IPS-11a (cell line): Measurements from ENCODE around the gene RNF152.
A peak's percentile ranks its signal among the peaks of the same experiment; 100 is the strongest.

Experiments used
- H3K4me3 ChIP-seq: one replicate; pipeline ENCODE4 v1.5.1; 2013; ENCODE audit warnings: low read depth, low read length, control low read depth

The RNF152 gene

DNA sequence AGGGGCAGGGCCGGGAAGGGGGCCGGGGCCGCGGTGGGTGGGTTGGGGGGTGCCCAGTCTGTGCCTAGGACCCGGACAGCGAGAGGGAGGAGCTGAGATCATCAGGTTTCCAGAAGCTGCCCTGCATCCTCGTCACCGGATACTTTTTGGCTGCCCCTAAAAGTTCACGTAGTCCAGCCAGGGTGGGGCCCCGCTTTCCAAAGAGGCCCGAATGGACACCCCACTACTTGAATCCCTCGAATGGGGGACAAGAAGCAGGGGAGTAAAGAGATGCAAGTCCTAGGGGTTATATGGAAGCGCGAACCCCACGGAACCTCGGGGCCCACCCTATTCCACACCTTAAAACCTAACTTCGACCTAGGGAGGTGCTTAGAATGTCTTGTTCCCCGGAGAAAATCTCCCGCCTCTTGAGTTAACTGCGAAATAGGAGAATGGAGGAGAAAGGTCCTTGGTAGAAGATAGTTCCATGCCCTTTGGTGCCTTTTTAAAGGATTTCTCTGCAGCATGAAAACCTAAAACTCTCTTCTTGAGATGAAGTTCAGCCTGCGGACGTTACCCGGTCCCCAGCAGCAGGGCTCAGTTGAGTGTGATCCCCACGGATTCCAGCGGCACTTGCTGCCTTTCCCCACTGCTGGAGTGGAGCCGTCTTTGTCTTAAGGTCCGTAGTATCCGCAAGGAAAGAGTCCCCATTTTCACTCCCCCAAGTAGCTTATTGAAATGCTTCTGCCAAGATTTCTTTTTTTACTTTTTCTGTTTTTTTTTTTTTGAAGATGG is 2.1 kb upstream of the RNF152 start:
- peak overlapping the region; percentile 68 for H3K4me3 ChIP-seq

GRCh38 chr18:61893971-61894750 is 1.4 kb upstream of the RNF152 start:
- peak overlapping the region; percentile 68 for H3K4me3 ChIP-seq

DNA sequence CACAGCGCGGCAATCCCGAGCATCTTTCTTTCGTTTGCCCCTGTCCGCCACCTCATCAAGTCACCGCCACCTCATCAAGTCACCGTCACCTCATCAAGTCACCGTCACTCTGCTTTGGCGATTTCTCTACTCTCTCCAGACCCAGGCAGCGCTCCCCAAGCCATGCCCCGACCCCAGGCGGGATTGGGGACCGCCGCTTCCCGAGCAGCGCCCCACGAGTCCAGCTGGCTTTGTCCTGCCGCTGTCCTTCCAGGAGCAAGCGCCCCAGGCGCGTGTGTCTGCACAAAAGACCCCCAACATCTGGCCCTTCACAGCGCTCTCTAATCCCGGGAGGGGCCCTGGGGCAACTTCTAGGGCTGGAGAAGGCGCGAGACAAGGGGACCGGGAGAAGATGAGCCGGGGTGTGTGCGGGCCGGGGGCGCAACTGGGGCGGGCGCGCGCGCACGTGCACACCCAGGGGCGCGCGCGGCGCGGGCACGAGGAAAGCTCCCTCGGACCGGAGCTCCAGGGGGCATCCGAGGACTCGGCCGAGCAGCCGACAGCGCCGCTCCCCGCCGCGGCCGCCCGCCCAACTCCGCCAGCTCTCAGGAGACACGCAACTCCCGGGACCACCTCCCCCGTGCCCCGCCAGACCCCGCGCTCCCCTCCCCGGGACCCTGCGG is 633 bp upstream of the RNF152 start:
- peak overlapping the region; percentile 68 for H3K4me3 ChIP-seq

- H3K4me3 ChIP-seq: no peak overlapping the region
Observed at GRCh38 chr18:61891894-61892293, 913 bp downstream of the RNF152 start.

GRCh38 chr18:61891271-61891670 is 1.5 kb downstream of the RNF152 start:
- no peak overlapping the region for H3K4me3 ChIP-seq

GRCh38 chr18:61890344-61890743 is 2.5 kb downstream of the RNF152 start:
- no peak overlapping the region for H3K4me3 ChIP-seq

DNA sequence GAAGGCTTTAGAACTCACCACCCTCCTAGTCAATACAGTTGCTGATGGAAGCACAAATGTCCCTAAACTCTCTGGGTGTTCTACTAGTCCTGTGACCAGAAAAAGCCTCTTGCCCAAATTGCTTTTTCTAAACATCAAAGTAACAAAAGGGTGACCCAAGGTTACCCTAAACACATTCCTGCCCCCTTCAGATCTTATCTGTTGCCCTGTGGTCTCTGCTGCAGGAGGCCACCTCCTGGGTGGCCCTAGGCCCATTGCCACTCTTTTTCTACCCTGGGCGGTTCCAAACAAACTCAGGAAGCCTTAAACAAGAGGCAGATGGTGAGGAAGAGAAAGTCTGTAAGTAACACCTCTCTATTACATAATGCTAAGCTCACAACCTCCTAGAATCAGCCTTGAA is 3.3 kb downstream of the RNF152 start:
- no peak overlapping the region for H3K4me3 ChIP-seq

- H3K4me3 ChIP-seq: no peak overlapping the region
Observed at GRCh38 chr18:61888622-61889021, 4.2 kb downstream of the RNF152 start.

GRCh38 chr18:61887838-61888237 is 5.0 kb downstream of the RNF152 start:
- H3K4me3 ChIP-seq: no peak overlapping the region

DNA sequence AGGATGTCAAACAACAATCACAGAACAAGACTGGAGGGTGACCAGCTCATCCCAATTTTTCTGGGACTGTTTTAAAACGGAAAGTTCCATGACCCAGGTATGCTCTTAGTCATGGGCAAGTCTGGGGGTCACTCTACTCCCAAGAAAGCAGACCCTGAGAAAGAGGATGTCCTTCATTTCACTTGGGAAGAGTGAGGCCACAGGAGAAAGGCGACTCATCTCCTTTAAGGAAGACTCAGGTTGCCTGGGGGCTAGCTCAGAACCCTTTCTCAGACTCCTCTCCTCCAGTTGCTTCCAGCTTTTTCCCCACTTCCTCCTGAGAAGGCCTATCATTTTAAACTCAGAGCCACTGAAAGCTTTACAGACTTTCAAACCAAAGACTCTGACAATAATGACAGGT is 9.3 kb downstream of the RNF152 start:
- no peak overlapping the region for H3K4me3 ChIP-seq

DNA sequence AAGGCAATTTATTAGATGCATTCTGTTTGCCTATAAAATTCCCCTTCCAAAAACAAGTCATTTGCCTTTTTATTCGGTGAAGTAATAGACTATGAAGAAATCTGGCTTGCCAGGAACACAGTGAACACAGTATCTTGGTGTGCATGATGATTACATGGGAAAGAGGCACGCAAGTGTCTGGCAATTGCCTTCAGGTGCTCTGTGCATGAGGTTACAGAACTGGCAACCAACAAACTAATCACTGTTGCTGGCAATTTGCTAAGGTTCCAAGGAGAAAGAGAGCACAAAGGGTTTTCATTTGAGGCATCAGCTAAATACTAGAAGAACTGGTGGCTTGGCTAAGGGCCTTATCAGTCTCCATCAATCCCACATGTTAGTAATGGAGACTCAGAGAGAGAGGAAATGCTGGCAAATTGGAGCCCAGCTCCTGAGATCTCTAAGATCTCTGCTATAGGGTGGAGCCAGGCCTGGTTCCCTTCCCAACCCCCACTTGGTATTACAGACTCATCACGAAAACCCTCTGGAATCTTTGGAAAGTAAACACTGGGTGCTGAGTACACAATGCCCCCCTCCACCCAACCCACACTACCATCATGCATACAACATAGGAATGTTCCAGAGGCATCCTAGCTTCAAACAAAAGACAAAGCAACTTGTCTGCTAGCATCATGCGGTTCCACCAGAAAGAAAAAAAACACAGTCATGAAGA is 10.4 kb downstream of the RNF152 start:
- H3K4me3 ChIP-seq: no peak overlapping the region

DNA sequence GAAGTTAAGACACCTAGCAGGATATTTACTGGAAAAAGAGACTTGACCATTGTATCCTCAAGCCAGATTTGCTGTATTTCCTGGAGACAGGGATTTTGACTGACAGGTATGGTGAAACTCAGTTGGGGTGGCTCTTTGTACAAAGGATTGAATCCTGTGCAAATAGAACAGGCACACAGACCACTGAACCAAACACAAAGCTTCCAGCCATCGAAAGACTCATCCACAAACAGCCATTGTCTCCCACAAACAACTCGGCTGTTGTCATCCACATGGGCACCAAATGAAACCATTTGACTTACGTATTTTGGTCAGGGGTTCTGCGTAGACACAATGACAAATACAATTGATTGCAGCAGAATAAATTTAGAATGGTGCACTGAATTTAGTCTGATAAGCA is 15.9 kb downstream of the RNF152 start:
- no peak overlapping the region for H3K4me3 ChIP-seq

DNA sequence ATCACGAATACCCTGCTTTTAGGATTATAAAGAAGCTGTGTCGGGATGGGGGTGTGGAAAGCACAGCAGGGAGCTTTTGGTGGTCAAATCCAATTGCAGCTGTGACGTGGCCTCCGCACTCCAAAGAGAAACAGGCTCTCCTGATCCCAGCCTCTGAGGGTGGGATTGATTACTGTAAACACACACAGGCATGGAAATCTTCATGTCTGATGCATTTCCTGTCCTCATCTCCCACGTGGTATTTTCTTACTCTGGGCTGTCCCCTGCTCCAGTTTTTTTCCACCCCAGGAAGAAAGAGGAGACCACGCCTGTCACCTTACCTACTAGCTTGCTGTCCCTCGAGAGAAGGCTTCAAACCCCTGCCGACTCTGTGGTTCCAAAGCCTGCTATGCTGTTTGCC is 22.7 kb downstream of the RNF152 start:
- H3K4me3 ChIP-seq: no peak overlapping the region

GRCh38 chr18:61869636-61870035 is 23.2 kb downstream of the RNF152 start:
- no peak overlapping the region for H3K4me3 ChIP-seq

DNA sequence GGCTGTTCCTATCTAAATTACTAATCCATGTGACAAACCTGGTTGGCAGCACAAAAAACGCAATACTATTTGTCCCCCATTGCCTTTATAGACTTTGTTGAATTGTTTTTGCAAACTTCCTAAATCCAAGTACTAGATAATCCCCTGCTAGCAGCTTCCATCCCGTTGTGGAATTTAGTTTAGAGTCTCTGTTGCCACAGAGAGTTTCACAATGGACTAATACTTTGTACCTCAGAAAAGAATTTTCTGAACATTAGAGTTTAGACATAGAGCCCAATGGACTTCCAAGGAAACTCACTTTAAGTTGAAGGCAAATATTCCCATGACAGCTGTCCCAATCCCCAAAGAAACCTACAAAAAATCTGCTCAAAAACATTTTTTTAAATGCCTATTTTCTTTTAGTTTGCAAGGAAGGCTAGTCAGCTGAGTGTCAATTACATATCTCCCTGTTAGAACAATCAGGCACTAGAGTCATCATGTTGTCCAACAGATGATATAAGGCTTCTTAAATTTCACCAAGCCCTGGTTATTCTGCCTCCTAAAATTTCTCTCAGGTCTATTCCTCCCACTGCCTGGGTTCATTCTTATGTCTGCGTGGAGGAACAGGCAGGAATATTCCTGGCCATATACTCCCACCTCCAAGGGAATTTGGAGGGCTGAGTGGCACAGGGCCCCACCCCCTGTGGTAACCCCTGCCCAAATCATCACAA is 27.2 kb downstream of the RNF152 start:
- H3K4me3 ChIP-seq: no peak overlapping the region

DNA sequence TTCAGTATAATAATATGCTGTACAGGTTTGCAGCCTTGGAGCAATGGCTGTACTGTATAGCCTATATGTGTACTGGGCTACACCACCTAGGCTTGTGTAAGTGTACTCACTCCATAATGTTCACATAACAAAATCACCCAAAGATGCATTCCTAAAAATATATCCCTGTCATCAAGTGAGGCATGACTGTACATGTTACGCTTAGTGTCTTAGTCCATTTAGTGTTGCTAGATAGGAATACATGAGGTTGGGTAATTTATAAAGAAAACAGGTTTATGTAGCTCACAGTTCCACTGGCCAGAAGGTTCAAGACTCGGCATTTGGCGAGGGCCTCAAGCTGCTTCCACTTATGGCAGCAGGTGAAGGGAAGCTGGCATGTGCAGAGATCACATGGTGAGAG is 31.4 kb downstream of the RNF152 start:
- no peak overlapping the region for H3K4me3 ChIP-seq

DNA sequence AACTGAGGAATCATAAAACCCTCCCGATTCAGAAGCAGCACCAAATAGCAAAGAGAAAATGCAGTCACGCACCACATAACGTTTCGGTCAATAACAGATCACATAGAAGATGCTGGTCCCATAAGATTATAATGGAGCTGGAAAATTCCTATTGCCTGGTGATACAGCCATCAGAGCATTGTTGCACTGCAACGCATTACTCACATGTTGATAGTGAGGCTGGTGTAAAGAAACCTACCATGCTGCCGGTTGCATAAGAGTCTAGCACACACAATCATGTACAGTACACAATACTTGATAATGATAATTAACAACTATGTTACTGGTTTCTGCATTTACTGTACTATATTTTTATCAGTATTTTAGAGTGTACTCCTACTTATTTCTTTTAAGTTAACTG is 32.5 kb downstream of the RNF152 start:
- no peak overlapping the region for H3K4me3 ChIP-seq

GRCh38 chr18:61859113-61859512 is 33.7 kb downstream of the RNF152 start:
- H3K4me3 ChIP-seq: no peak overlapping the region

GRCh38 chr18:61856678-61857077 is 36.1 kb downstream of the RNF152 start:
- H3K4me3 ChIP-seq: no peak overlapping the region
